ENCODE data around the gene BDH1. TPM values are rescaled to one million over a fixed set of nuclear protein-coding genes. Genes with fewer than 3 reads are reported as not detected.

The BDH1 gene
- total RNA-seq, 6 donors from 2014 or later = 13.5 to 30.4 (median 23.0) TPM

DNA sequence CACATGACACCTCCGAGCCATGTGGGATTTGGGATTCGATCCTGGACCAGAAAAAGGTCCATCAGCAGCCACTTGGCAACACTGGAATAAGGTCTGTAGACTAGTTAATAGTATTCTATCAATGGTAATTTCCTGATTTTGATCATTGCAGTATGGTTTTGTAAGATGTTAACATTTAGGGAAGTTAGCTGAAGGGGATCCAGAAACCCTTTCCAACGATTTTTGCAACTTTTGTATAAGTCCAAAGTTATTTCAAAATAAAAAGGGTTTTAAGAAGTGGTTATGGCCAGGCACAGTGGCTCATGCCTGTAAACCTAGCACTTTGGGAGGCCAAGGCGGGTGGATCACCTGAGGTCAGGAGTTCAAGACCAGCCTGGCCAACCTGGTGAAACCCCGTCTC lies 10.2 kb downstream of the BDH1 start:
- DNase-seq (no peak), ATAC-seq (ENCODE audit: low FRiP score in 2 of 2) (no peak)
- peaks cover 0 to 9% (median 0%) of the 10 kb centered on the region in 4 donors for H3K4me1 ChIP-seq
- H3K4me3 ChIP-seq = no peak overlapping the region
- 74 to 76% methylated on average over 5 of the region's 5 CpGs for WGBS, 2 donors
- no peaks in the 10 kb centered on the region for H3K36me3 ChIP-seq
- H3K27ac ChIP-seq = no peak overlapping the region
- no peaks in the 10 kb centered on the region for H3K9me3 ChIP-seq
- H3K27me3 ChIP-seq = no peaks in the 10 kb centered on the region
- no peak for TF ChIP-seq POLR2AphosphoS5 (IDR thresholded peaks at IDR 0.05)

DNA sequence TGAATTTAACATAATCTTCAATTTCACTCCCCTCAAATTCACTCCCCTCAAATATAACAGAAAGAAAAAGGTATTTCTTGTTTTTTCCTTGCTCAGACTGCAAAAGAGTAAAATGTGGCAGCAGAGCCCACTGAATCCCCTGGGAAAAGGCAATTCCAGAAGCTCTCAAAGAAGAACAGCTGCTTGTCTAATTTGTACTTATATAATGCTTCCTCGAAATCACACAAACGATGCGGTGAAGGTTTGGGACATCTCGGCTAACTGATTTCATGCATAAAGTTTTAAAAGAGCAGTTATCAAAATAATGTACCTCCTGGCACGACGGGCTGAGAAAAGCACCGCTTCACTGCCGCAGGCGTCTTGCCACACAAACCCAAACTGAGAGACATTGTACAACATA lies 10.7 kb downstream of the BDH1 start:
- no peak overlapping the region for H3K27ac ChIP-seq
- WGBS, 2 donors = 74 to 82% methylated on average over 9 of the region's 9 CpGs
- peaks cover 0 to 10% (median 0%) of the 10 kb centered on the region in 4 donors for H3K4me1 ChIP-seq
- no peak for DNase-seq
- H3K4me3 ChIP-seq = no peak overlapping the region
- ATAC-seq (ENCODE audit: low FRiP score in 2 of 2) = no peak
- TF ChIP-seq POLR2A (IDR thresholded peaks at IDR 0.05) (no peak), EP300 (IDR thresholded peaks at IDR 0.05) (no peak), POLR2AphosphoS5 (IDR thresholded peaks at IDR 0.05) (no peak)
- TF ChIP-seq, protein P1, sequence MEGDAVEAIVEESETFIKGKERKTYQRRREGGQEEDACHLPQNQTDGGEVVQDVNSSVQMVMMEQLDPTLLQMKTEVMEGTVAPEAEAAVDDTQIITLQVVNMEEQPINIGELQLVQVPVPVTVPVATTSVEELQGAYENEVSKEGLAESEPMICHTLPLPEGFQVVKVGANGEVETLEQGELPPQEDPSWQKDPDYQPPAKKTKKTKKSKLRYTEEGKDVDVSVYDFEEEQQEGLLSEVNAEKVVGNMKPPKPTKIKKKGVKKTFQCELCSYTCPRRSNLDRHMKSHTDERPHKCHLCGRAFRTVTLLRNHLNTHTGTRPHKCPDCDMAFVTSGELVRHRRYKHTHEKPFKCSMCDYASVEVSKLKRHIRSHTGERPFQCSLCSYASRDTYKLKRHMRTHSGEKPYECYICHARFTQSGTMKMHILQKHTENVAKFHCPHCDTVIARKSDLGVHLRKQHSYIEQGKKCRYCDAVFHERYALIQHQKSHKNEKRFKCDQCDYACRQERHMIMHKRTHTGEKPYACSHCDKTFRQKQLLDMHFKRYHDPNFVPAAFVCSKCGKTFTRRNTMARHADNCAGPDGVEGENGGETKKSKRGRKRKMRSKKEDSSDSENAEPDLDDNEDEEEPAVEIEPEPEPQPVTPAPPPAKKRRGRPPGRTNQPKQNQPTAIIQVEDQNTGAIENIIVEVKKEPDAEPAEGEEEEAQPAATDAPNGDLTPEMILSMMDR (IDR thresholded peaks at IDR 0.05) = no peak
- H3K36me3 ChIP-seq = no peaks in the 10 kb centered on the region
- no peaks in the 10 kb centered on the region for H3K27me3 ChIP-seq
- no peaks in the 10 kb centered on the region for H3K9me3 ChIP-seq

DNA sequence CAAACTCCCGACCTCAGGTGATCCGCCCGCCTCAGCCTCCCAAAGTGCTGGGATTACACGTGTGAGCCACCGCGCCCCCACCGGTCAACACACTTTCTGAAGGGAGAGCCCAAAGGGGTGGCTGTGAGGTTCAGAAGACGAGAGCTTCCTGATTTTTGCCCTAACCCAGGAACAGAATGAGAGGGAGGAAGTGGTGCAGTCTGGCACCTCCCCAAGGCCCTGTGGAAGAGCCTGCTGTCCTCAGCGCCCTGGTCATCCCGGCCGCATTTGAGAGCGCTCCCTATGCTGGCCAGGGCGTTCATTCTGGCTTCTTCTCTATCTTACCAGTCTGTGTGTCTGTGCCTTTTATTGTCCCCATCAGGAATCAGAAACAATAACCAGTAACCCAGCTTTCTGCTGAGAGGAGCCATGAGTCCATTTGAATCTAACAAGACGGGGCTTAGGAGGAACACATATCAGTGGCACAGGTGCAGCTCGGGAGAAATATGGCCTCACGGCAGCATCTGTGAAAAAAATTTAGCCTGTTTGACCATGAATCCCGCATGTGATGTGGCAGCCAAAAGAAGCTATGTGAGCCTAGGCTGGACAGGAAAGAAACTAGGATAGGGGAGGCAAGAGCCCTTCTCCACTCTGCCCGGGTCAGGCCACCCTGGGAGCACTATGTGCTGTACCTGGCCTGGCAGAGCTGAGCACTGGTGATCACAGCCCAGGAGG lies 12.9 kb downstream of the BDH1 start:
- no peak overlapping the region for H3K27ac ChIP-seq
- 77 to 82% methylated on average over 15 to 18 of the region's 18 CpGs for WGBS, 2 donors
- H3K9me3 ChIP-seq = no peaks in the 10 kb centered on the region
- DNase-seq (peak in 1 of 2 donors; percentile 62), ATAC-seq (ENCODE audit: low FRiP score in 2 of 2) (peak; percentile 56 to 76)
- peaks cover 0 to 15% (median 0%) of the 10 kb centered on the region in 4 donors for H3K4me1 ChIP-seq
- H3K4me3 ChIP-seq = no peak overlapping the region
- H3K27me3 ChIP-seq = no peaks in the 10 kb centered on the region
- H3K36me3 ChIP-seq = no peaks in the 10 kb centered on the region
- TF ChIP-seq, protein P1 (IDR thresholded peaks at IDR 0.05) = no peak
- TF ChIP-seq POLR2A (IDR thresholded peaks at IDR 0.05) = no peak
- no peak for TF ChIP-seq EP300 (IDR thresholded peaks at IDR 0.05)
- TF ChIP-seq POLR2AphosphoS5 (IDR thresholded peaks at IDR 0.05) = no peak

DNA sequence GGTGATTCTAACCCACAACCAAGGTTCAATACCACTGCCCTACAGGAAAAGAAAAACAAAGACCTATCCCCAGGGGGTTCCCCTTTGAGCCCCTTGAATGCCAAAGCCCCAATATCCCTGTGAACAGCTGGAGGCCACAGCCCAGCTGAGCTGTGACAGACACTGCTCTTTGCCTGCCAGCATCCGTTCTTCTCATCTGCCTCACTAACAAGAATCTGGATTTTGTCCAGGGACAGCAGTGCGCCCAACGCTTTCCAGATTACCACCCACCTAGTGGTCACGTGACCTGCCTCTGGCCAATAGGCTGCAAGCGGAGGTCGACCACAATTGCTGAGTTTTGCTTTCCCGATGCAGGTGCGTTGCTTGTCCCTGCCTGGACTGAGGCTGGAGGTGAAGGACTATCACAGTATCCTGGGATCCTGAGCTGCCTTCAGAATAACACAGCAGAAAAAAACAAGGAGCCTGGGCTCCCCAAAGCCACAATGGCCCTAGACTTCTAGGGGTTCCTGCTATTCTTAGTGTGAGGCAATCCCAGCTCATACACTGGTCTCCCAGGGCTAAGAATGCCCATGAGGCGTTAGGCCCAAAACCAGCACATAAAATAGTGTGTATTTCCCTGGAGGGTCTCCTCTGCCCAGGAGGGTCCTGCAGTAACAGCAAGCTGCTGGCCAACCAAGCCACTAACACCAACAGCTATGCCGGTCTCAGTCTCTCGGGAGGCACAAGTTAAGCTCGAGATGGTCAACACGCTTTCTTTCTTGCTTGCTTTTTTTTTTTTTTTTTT lies 13.8 kb downstream of the BDH1 start:
- no peak overlapping the region for H3K27ac ChIP-seq
- no peaks in the 10 kb centered on the region for H3K9me3 ChIP-seq
- H3K4me1 ChIP-seq = peaks cover 0 to 15% (median 0%) of the 10 kb centered on the region in 4 donors
- no peak overlapping the region for H3K4me3 ChIP-seq
- ATAC-seq (ENCODE audit: low FRiP score in 2 of 2) (peak in 1 of 2 donors; percentile 28), DNase-seq (no peak)
- no peak for TF ChIP-seq POLR2AphosphoS5 (IDR thresholded peaks at IDR 0.05)
- no peak for TF ChIP-seq POLR2A (IDR thresholded peaks at IDR 0.05)
- TF ChIP-seq, protein P1 (IDR thresholded peaks at IDR 0.05) = no peak
- no peak for TF ChIP-seq EP300 (IDR thresholded peaks at IDR 0.05)
- H3K36me3 ChIP-seq = no peaks in the 10 kb centered on the region
- no peaks in the 10 kb centered on the region for H3K27me3 ChIP-seq
- 65 to 86% methylated on average over 13 of the region's 13 CpGs for WGBS, 2 donors

DNA sequence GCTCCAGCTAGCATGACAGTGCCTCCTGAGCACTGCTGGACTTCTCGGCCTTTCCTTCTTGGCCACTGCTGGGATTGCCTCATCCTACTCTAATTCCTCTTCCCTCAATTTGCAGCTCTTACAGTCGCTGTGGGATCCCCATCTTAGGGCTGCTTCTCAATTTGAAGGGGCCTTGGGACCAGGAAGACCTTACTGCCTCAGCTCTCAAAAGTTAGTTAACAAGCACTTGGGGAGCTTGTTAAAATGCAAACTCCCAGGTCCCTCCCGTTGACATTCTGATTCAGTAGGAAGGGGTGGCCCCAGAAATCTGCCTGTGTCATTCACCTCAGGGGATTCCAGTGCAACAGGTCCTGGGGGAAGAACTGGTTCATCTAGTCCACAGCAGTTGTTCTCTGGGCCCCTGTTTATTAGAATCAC lies 14.8 kb downstream of the BDH1 start:
- Histone ChIP-seq H3K36me3 (no peaks in the 10 kb centered on the region), H3K4me3 (no peak overlapping the region), H3K27me3 (no peaks in the 10 kb centered on the region), H3K27ac (no peak overlapping the region), H3K4me1 (peaks cover 0 to 15% (median 0%) of the 10 kb centered on the region in 4 donors), H3K9me3 (no peaks in the 10 kb centered on the region)
- no peak for DNase-seq
- WGBS, 2 donors = 43 to 57% methylated on average over 3 of the region's 3 CpGs
- no peak for ATAC-seq (ENCODE audit: low FRiP score in 2 of 2)
- TF ChIP-seq POLR2A (IDR thresholded peaks at IDR 0.05) (no peak), POLR2AphosphoS5 (IDR thresholded peaks at IDR 0.05) (no peak), EP300 (IDR thresholded peaks at IDR 0.05) (no peak)
- TF ChIP-seq, protein P1 (IDR thresholded peaks at IDR 0.05) = no peak

Data from upper lobe of left lung (tissue), 6 donors.